HG03571 (cell line): Measurements from ENCODE around the gene SLIT3.

ENCODE experiments used
- ATAC-seq: cut with Tn5 transposase; IDR thresholded peaks from one replicate; pipeline ENCODE4 v1.9.1; 2021; ENCODE audit not compliant: unreplicated experiment

The SLIT3 gene

DNA sequence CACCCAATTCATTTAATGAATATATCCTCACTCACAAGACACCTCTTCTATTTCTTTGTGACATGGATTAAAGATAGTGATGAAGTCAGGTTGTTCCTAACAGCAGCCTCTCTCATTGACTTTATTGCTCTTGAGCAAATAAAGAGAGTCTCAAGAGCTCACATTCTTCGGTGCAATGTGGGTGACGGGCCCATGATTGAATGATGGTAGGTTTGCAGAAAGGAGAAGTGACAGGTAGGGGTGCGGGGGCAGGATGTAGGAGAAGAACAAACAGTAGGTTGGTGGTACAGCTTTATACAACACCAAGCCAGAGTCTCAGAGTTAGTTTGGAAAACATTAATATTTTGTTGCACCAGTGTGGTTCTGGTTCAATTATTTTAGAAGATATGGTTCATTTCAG is 122.2 kb downstream of the SLIT3 start:
- ATAC-seq, result no peak

DNA sequence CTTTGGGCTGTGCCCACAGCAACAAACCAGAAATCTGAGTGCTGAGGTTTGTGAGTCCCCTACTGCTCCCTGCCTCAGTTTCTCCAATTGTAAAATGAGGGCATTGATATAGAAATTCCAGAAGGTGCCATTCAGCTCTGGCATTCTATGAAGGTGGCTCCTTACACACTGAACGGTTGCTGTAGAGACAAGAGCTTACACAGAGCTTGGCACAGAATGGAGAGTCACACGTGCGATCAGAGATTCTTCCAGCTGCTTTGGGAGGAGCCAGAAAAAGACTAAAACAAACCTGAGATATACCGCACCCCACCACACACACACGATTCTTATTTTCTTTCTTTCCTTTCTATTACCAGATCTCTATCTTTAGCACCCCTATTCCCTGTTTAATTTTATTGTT is 122.7 kb downstream of the SLIT3 start:
- ATAC-seq, result no peak

- ATAC-seq, result no peak
Measured at GRCh38 chr5:169176709-169177694, 123.9 kb downstream of the SLIT3 start.

GRCh38 chr5:169175733-169176132 is 125.2 kb downstream of the SLIT3 start:
- ATAC-seq, result no peak

DNA sequence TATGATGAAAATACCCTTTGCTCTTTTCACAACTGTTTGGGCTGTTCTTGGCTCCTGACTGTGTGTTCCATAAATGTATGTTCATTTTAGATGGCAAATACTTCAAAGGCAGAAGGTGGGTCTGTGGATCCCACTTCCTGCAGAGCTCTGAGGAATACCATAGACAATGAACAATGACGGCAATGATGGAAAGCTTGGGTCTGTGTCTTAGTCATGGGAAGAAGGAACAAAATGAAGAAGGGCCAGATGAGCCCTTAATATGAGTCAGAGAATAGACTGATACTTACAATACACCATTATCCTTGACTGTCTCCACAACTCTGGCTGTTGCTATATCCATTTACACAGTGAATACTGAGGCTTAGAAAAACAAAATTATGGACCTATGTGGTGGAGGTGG is 126.0 kb downstream of the SLIT3 start:
- ATAC-seq, result no peak

- ATAC-seq, result no peak
Measured at GRCh38 chr5:169173372-169173771, 127.6 kb downstream of the SLIT3 start.

DNA sequence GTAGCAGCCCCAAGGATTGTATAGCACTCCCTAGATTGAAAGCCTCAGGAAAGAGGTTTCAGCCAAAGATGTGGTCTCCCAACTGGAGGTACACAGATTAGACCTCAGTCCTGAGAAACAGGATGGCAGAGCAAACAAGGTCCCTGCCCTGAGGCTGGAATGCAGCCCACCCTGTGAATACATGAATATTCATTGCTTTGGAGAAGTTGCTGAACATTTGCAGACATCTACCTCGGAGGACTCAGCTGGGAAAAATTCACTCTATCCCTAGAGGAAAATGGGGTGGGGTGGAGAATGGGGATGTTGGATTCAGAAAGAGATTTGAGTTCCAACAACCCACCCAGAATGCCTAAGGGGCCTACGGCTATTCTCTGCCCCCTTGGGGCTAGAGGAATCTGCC is 129.4 kb downstream of the SLIT3 start:
- no peak for ATAC-seq

DNA sequence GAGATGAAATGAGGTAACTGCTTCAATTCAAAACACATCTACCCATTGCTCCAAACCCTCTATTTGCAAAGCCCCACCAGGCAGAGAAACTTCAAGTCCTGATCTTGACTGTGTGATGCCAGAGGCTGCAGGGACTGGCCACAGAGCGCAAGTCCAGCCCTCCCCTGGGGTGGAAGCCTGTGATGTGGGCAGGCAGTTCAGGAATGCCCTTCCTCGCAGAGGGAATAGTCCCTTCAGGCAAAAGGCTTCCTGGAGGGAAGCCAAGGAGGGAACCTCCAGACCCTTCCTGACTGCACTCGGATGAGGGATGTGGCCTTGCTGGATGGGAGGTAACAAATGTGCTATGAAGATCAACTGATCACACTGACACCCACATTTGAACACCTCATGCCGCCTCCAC is 131.2 kb downstream of the SLIT3 start:
- no peak for ATAC-seq

DNA sequence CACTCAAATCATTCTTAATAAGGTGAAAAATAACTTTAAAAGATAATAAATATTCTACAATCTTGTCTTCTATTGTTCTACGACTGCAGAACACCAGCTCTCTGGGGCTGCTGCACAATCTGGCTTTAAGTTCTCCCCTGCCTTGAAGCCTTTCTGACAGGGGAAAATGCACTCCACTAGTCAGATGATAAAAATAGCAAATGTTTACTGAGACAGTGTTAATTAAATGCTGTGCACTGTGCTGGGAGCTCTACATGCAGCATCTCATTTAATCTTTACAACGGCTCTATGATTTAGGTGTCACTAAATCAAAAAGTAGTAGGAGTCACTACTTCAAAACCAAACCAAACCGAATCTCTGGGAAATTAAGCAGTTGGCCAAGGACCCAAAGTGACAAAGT is 132.7 kb downstream of the SLIT3 start:
- no peak for ATAC-seq

GRCh38 chr5:169166078-169166477 is 134.9 kb downstream of the SLIT3 start:
- ATAC-seq, result no peak

GRCh38 chr5:169165052-169165451 is 135.9 kb downstream of the SLIT3 start:
- no peak for ATAC-seq

- ATAC-seq, result no peak
Measured at GRCh38 chr5:169164481-169164925, 136.4 kb downstream of the SLIT3 start.

DNA sequence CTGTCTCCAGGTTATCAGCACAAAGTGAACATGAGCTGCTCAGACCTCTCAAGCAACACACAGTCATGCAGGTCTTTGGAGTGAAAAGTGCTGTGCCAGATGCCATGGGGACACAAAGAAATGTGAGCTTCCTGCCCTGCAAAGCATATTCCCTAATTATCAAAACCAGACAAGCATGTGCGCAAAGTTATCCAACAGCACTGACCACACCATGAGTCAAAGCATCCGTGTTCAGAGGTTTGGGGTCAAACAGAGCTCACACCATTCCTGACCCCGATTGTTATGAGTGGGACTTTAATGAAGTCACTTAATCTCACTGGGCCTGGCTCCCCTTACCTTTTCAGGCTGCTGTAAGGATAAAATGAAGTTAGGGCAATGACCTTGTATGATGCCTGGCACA is 138.5 kb downstream of the SLIT3 start:
- ATAC-seq, result no peak

DNA sequence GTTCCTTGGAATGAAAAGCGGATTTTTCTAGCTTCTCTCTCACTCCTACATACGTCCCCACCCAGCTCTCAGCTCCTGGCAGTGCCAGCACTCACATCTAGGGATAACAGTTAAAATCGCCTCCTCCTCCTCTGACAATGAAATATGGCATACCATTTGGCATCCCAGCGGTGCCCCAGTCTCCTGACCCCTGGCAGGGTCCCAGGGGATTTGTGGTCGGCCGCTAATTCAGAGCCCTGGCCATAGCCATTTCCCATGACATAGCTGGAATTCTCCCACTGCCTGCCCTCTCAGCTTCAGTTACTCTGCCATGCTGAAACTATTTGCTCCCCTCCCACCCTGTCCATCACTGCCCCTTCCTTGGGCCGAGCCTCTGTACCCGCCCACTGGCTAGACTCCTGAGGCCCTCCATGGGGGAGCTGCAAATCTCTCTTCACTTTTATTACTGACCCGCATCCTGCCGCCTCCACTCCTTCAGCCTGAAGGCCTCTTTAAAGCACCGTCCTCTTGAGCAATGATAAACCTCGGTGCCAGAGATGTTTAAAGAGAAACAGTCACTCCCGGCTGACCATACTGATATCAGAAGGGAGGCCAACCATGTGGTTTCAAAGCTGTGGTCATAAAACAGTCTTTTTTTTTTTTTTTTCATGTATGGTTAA is 139.8 kb downstream of the SLIT3 start:
- no peak for ATAC-seq

- no peak for ATAC-seq
Measured at GRCh38 chr5:169160405-169160901, 140.5 kb downstream of the SLIT3 start.

DNA sequence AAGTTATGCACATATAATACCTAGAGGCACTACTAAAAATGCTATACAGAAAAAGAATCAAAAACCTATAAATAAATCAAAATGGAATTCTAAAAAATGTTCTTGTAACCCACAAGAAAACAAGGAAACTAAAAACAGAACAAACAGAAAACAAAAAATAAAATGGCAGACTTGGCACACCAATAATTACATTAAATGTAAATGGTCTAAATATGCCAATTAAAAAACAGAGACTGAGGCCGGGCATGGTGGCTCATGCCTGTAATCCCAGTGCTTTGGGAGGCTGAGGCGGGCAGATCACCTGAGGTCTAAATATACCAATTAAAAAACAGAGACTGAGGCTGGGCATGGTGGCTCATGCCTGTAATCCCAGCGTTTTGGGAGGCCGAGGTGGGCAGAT is 142.2 kb downstream of the SLIT3 start:
- no peak for ATAC-seq

GRCh38 chr5:169157064-169157463 is 143.9 kb downstream of the SLIT3 start:
- ATAC-seq, result no peak

DNA sequence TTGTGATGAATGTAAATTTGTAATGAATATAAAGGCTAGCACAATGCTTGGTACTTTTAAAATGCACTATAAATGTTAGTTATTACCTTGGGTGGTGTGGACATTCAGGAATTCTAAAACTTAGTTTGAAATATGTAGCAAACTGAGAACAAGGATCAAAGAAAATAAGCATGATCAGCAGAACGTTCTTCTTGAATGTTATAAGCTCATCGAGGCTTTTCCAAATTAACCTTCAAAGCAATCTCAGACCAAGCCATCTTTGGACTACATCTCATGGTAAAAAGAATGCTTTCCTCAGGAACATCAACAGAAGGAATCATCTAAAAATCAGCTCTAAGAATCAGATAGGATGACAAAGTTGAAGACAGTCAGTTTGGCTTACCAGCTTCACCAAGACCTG is 146.3 kb downstream of the SLIT3 start:
- ATAC-seq, result no peak

GRCh38 chr5:169153405-169153804 is 147.5 kb downstream of the SLIT3 start:
- no peak for ATAC-seq

DNA sequence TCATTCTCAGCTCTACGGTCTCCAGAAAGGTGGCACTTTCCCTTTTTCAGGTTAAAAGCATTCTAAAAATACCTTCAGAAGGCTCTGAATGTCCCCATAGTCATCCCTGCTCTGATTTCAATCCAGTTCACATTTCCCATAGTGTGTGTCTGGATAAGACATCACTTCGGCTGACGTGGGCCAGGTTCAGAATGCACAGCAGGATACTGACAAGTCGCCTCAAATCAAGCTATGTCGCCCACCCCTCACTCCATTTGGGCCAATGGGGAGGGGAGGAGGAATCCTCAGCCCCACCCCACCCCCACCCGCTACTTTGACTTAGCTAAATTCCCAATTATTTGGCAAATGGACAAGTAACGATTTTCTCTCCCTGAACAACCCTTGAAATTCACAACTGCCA is 148.0 kb downstream of the SLIT3 start:
- no peak for ATAC-seq

DNA sequence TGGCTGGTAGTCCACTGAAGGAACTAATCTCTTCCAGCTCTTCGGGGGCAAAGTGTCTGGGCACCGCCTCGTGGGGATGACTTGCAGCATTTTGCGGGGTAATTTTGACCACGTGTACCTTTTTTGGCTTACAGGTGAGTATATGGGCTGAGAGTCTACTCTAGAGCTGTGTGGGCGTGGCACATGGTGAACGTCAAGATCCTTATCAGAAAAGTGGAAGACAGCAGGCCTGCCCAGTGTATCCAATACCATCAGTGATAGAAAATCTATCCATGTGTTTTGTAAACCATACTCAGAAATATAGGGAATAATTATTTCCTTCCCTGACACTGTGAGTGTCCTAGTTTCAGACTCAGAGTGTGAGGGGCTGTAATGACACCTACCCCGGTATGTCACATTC is 148.5 kb downstream of the SLIT3 start:
- no peak for ATAC-seq
